ENCODE data around the gene KCNK1.

GRCh38 chr1:233689017-233689747 lies 75.3 kb downstream of the KCNK1 start:
- TF ChIP-seq ZNF121 (CRISPR knock-in tag; IDR thresholded peaks at IDR 0.05): no peak
- TF ChIP-seq CBFB (CRISPR knock-in tag; IDR thresholded peaks at IDR 0.05; ENCODE audit: low read depth): no peak
- no peak for TF ChIP-seq JUN (CRISPR knock-in tag; IDR thresholded peaks at IDR 0.05)
- TF ChIP-seq CREM (CRISPR knock-in tag; IDR thresholded peaks at IDR 0.05): no peak
- TF ChIP-seq, protein P1, sequence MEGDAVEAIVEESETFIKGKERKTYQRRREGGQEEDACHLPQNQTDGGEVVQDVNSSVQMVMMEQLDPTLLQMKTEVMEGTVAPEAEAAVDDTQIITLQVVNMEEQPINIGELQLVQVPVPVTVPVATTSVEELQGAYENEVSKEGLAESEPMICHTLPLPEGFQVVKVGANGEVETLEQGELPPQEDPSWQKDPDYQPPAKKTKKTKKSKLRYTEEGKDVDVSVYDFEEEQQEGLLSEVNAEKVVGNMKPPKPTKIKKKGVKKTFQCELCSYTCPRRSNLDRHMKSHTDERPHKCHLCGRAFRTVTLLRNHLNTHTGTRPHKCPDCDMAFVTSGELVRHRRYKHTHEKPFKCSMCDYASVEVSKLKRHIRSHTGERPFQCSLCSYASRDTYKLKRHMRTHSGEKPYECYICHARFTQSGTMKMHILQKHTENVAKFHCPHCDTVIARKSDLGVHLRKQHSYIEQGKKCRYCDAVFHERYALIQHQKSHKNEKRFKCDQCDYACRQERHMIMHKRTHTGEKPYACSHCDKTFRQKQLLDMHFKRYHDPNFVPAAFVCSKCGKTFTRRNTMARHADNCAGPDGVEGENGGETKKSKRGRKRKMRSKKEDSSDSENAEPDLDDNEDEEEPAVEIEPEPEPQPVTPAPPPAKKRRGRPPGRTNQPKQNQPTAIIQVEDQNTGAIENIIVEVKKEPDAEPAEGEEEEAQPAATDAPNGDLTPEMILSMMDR (IDR thresholded peaks at IDR 0.05): no peak
- TF ChIP-seq ZBTB21 (CRISPR knock-in tag; IDR thresholded peaks at IDR 0.05; ENCODE audit: borderline replicate concordance): no peak
- no peak for TF ChIP-seq MAX (CRISPR knock-in tag; IDR thresholded peaks at IDR 0.05)
